Stimulated activated CD8-positive, alpha-beta memory T cell treated with anti-CD3 and anti-CD28 coated beads, Interleukin-4, amount 100 ng/mL, for 4 hours (primary cell): ENCODE measurements around the gene SYCN.

ENCODE experiments used
- DNase-seq, 2 donors: peaks; one replicate each; pipeline ENCODE4 v3.0.0-alpha.2; 2020; ENCODE audit warnings: low read depth in 2 of 2, low spot score in 1 of 2

Gene SYCN

GRCh38 chr19:39156326-39157230, 47.5 kb downstream of the SYCN start:
- DNase-seq: no peak

GRCh38 chr19:39155741-39156140, 48.3 kb downstream of the SYCN start:
- no peak for DNase-seq

GRCh38 chr19:39155114-39155700, 48.9 kb downstream of the SYCN start:
- DNase-seq: no peak

GRCh38 chr19:39154629-39155100, 49.4 kb downstream of the SYCN start:
- DNase-seq: no peak

- DNase-seq: no peak
These were observed 49.9 kb downstream of the SYCN start for GRCh38 chr19:39154100-39154628.
